ENCODE measurements around the gene DHRS11. TPM values are rescaled to one million over a fixed set of nuclear protein-coding genes. Genes with fewer than 3 reads are reported as not detected.

DHRS11 gene
- total RNA-seq, 2 donors from 2014 or later: 147 to 191 TPM

DNA sequence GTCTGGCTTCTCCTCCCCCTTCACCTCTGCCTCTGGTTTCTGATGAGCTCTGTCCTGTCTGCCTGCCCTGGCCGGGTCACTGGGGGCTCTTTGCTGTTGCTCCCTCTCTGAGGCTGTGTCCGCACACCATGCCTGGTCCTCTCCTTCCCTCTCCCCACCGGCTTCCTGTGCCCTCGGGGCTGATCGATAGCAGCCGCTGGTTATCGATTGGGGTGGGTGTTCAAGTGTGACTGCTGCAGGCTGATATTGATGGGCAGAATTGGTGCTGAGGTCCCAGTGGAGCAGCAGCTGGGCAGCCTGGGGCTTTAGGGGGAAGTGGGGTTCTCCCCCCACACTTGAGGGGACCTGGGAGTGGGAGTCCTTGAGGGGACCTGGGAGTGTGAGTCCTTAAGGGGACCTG is 26.1 kb downstream of the DHRS11 start:
- intact Hi-C loops (cut with DNase I): no loop called here
- Histone ChIP-seq H3K9ac (ENCODE audit: low read depth in 2 of 2, low read length in 2 of 2) (no peak overlapping the region), H3K36me3 (no peaks in the 10 kb centered on the region), H3K9me3 (no peaks in the 10 kb centered on the region), H3K27ac (no peak overlapping the region), H3K4me3 (no peak overlapping the region), H3K27me3 (no peaks in the 10 kb centered on the region), H3K4me1 (no peaks in the 10 kb centered on the region)
- TF ChIP-seq CTCF (IDR thresholded peaks at IDR 0.05): no peak
- no peak for DNase-seq

GRCh38 chr17:36623281-36623680 is 31.6 kb downstream of the DHRS11 start:
- Histone ChIP-seq H3K4me3 (no peak overlapping the region), H3K4me1 (no peaks in the 10 kb centered on the region), H3K9ac (ENCODE audit: low read depth in 2 of 2, low read length in 2 of 2) (no peak overlapping the region), H3K9me3 (no peaks in the 10 kb centered on the region), H3K27me3 (no peaks in the 10 kb centered on the region), H3K36me3 (no peaks in the 10 kb centered on the region), H3K27ac (no peak overlapping the region)
- no peak for DNase-seq
- intact Hi-C loops (cut with DNase I): no loop called here
- TF ChIP-seq CTCF (IDR thresholded peaks at IDR 0.05): no peak

DNA sequence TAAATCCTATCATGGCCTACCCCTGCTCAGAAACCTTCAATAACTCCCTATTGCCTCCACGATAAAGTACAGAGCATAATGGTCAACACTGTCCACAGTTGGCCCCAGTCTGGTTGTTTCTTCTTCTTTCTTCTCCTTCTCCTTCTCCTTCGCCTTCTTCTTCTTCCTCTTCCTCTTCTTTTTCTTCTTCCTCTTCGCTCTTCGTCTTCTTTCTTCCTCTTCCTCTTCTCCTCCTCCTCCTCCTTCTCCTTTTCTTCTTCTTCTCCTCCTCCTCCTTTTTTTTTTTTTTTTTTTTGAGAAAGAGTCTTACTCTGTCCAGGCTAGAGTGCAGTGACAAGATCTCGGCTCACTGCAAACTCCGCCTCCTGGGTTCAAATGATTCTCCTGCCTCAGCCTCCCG is 33.5 kb downstream of the DHRS11 start:
- no peak for DNase-seq
- H3K9ac ChIP-seq (ENCODE audit: low read depth in 2 of 2, low read length in 2 of 2): no peak overlapping the region
- H3K27me3 ChIP-seq: no peaks in the 10 kb centered on the region
- no peaks in the 10 kb centered on the region for H3K4me1 ChIP-seq
- no peak overlapping the region for H3K4me3 ChIP-seq
- H3K27ac ChIP-seq: no peak overlapping the region
- H3K36me3 ChIP-seq: no peaks in the 10 kb centered on the region
- intact Hi-C loops (cut with DNase I): loop anchor here (5.0 kb wide), 1 partner anchor 422 kb away; no protein-coding TSS in a partner anchor
- no peaks in the 10 kb centered on the region for H3K9me3 ChIP-seq
- no peak for TF ChIP-seq CTCF (IDR thresholded peaks at IDR 0.05)

GRCh38 chr17:36627101-36627500 is 35.4 kb downstream of the DHRS11 start:
- no peak for DNase-seq
- no peak for TF ChIP-seq CTCF (IDR thresholded peaks at IDR 0.05)
- intact Hi-C loops (cut with DNase I): loop anchor here (5.0 kb wide), 1 partner anchor 420 kb away; no protein-coding TSS in a partner anchor

GRCh38 chr17:36628576-36628975 is 36.9 kb downstream of the DHRS11 start:
- no peak for DNase-seq
- H3K27me3 ChIP-seq: no peaks in the 10 kb centered on the region
- no peaks in the 10 kb centered on the region for H3K36me3 ChIP-seq
- no peaks in the 10 kb centered on the region for H3K9me3 ChIP-seq
- H3K4me3 ChIP-seq: no peak overlapping the region
- H3K4me1 ChIP-seq: no peaks in the 10 kb centered on the region
- intact Hi-C loops (cut with DNase I): loop anchor here (2.0 to 5.0 kb wide), 2 partner anchors 126 to 419 kb away; no protein-coding TSS in a partner anchor
- H3K27ac ChIP-seq: no peak overlapping the region
- TF ChIP-seq CTCF (IDR thresholded peaks at IDR 0.05): no peak
- no peak overlapping the region for H3K9ac ChIP-seq (ENCODE audit: low read depth in 2 of 2, low read length in 2 of 2)

More at GRCh38 chr17:36627101-36627500, 35.4 kb downstream of the DHRS11 start:
- Histone ChIP-seq H3K4me1 (no peaks in the 10 kb centered on the region), H3K9me3 (no peaks in the 10 kb centered on the region), H3K4me3 (no peak overlapping the region), H3K36me3 (no peaks in the 10 kb centered on the region), H3K9ac (ENCODE audit: low read depth in 2 of 2, low read length in 2 of 2) (no peak overlapping the region), H3K27ac (no peak overlapping the region), H3K27me3 (no peaks in the 10 kb centered on the region)
